Uterus (tissue), 2 donors: ENCODE data around the gene BSN.

Source experiments
- POLR2A ChIP-seq, 2 donors: fragments of 450-650 bp; IDR thresholded peaks; one replicate each; pipeline ENCODE4 v1.6.1; 2016; ENCODE audit warnings: antibody characterized with exemption in 2 of 2, mild to moderate bottlenecking in 1 of 2, moderate library complexity in 1 of 2
- TF ChIP-seq, protein P1 (sequence below), 4 experiments: fragments of 200-600 bp in 2 of 4; fragments of 450-650 bp in 2 of 4; sonication (generic) in 2 of 4; IDR thresholded peaks; one replicate each; pipeline ENCODE4 v1.5.1; 2016 to 2019; ENCODE audit warnings: antibody characterized with exemption in 4 of 4, mild to moderate bottlenecking in 2 of 4, moderate library complexity in 1 of 4

DNA sequence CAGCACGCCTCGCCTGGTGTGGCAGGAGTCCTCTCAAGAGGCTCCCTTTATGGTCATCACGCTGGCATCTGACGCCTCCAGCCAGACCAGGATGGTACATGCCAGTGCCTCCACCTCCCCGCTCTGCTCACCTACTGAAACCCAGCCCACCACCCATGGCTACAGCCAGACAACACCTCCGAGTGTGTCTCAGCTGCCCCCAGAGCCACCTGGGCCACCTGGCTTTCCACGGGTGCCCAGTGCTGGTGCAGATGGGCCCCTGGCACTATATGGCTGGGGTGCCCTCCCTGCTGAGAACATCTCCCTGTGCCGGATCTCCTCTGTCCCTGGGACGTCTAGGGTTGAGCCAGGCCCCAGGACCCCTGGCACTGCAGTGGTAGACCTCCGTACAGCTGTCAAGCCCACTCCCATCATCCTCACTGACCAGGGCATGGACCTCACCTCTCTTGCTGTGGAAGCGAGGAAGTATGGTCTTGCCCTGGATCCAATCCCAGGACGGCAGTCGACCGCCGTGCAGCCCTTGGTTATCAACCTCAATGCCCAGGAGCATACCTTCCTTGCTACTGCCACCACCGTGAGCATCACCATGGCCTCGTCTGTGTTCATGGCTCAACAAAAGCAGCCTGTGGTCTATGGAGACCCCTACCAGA, 100.0 kb downstream of the BSN start:
- TF ChIP-seq, protein P1, sequence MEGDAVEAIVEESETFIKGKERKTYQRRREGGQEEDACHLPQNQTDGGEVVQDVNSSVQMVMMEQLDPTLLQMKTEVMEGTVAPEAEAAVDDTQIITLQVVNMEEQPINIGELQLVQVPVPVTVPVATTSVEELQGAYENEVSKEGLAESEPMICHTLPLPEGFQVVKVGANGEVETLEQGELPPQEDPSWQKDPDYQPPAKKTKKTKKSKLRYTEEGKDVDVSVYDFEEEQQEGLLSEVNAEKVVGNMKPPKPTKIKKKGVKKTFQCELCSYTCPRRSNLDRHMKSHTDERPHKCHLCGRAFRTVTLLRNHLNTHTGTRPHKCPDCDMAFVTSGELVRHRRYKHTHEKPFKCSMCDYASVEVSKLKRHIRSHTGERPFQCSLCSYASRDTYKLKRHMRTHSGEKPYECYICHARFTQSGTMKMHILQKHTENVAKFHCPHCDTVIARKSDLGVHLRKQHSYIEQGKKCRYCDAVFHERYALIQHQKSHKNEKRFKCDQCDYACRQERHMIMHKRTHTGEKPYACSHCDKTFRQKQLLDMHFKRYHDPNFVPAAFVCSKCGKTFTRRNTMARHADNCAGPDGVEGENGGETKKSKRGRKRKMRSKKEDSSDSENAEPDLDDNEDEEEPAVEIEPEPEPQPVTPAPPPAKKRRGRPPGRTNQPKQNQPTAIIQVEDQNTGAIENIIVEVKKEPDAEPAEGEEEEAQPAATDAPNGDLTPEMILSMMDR (IDR thresholded peaks at IDR 0.05): no peak
- TF ChIP-seq POLR2A (IDR thresholded peaks at IDR 0.05): no peak
